Kidney (tissue), 14 donors: ENCODE results near the gene PACSIN3. TPM values are rescaled to one million over a fixed set of nuclear protein-coding genes. Genes with fewer than 3 reads are reported as not detected.
"Not testable (repeated sequence)": the region's sequence is repeated elsewhere in the genome, so short reads cannot be mapped to it uniquely, and the experiment has no call there.

Source experiments
- DNase-seq, 5 donors: peaks; one replicate each; pipeline ENCODE4 v3.0.0-alpha.2; 2013 to 2020
- FAIRE-seq: peaks from 2 replicates; lab custom pipeline; 2012; peaks lifted over from hg19 to GRCh38; lab: Jason Lieb, UNC
- H3K27ac ChIP-seq, 2 donors: one replicate each; pipeline ENCODE4 v1.7.0; 2013; ENCODE audit warnings: low read depth in 2 of 2, low read length in 2 of 2, inconsistent platforms in 1 of 2
- H3K27me3 ChIP-seq: one replicate; pipeline ENCODE4 v1.7.1; 2013; ENCODE audit warnings: low read length, inconsistent platforms; ENCODE audit not compliant: control insufficient read depth, insufficient read depth
- H3K36me3 ChIP-seq, 3 donors: one replicate each; pipeline versions ENCODE4 v1.7.0 to v1.7.1; 2013; ENCODE audit warnings: low read length in 3 of 3, control low read depth in 1 of 3, inconsistent platforms in 1 of 3; ENCODE audit not compliant: insufficient read depth in 3 of 3, control insufficient read depth in 2 of 3
- H3K4me1 ChIP-seq, 3 donors: one replicate each; pipeline versions ENCODE4 v1.7.0 to v1.7.1; 2013; ENCODE audit warnings: low read length in 3 of 3, inconsistent platforms in 1 of 3, low read depth in 1 of 3; ENCODE audit not compliant: control insufficient read depth in 2 of 3, insufficient read depth in 2 of 3
- H3K4me3 ChIP-seq, 3 donors: one replicate each; pipeline versions ENCODE4 v1.7.0 to v1.8.1; 2013; ENCODE audit warnings: low read length in 3 of 3, control low read depth in 1 of 3, inconsistent platforms in 1 of 3
- H3K9ac ChIP-seq, 3 donors: one replicate each; pipeline versions ENCODE4 v1.7.0 to v1.7.1; 2013; ENCODE audit warnings: low read length in 3 of 3, control low read depth in 1 of 3, inconsistent platforms in 1 of 3
- H3K9me3 ChIP-seq, 3 donors: one replicate each; pipeline versions ENCODE4 v1.7.0 to v1.7.1; 2013; ENCODE audit warnings: low read length in 3 of 3, control low read depth in 1 of 3, inconsistent platforms in 1 of 3; ENCODE audit not compliant: control insufficient read depth in 2 of 3, insufficient read depth in 1 of 3
- CTCF ChIP-seq: IDR thresholded peaks from 3 replicates; pipeline ENCODE4 v1.5.1; 2012; ENCODE audit warnings: mild to moderate bottlenecking, moderate library complexity, borderline replicate concordance; ENCODE audit not compliant: insufficient read depth; ENCODE audit errors: extremely low read depth
- intact Hi-C: fragments of 100-400 bp; cut with DNase I; formaldehyde crosslinking; loops from one replicate; pipeline ENCODE4 v1.11.1; 2022
- polyA plus RNA-seq: library from polyadenylated mRNA; stranded (reverse); fragments of 350-450 nt; fragmentation: Illumina TruSeq; extraction: RNeasy Lipid Tissue Mini Kit (QIAGEN cat#74804); gene quantifications from one replicate; pipeline ENCODE4 v1.2.3, GENCODE V29; 2014; ENCODE audit warnings: low read depth, low replicate concordance; ENCODE audit not compliant: insufficient read depth
- total RNA-seq: library from RNA; stranded (reverse); fragmentation: NEBNext Ultra II Directional; extraction: Animal tissue kit (Norgen Biotek cat#: 25700); gene quantifications from one replicate; pipeline ENCODE4 v1.2.1, GENCODE V29; 2021
- donor health status: control.
- donor health status: control.
- donor health status: control.
- donor health status: control.
- donor health status: control.
- donor health status: DM: yes; HTN: yes; CAD: no.
- donor health status: Normal renal cell carcinoma (clear cell type).

The PACSIN3 gene
- total and polyA plus RNA-seq, 2 donors from 2014 or later, result 15.1 to 28.5 TPM

- H3K27ac ChIP-seq, result no peak overlapping the region
- FAIRE-seq (no peak), DNase-seq (no peak)
- intact Hi-C loops, result no loop called here
- no peak for TF ChIP-seq CTCF
- H3K27me3 ChIP-seq, result no peaks in the 10 kb centered on the region
- H3K9ac ChIP-seq, result no peak overlapping the region
- peaks cover 0 to 4% (median under 1%) of the 10 kb centered on the region in 3 donors for H3K4me1 ChIP-seq
- no peak overlapping the region for H3K4me3 ChIP-seq
- no peaks in the 10 kb centered on the region for H3K36me3 ChIP-seq
- no peaks in the 10 kb centered on the region for H3K9me3 ChIP-seq
Measured at GRCh38 chr11:47192111-47192510, 5.9 kb upstream of the PACSIN3 start.

GRCh38 chr11:47191137-47191536, 4.9 kb upstream of the PACSIN3 start:
- H3K9ac ChIP-seq, FAIRE-seq, H3K36me3 ChIP-seq: not testable (repeated sequence)

GRCh38 chr11:47189100-47189834, 3.0 kb upstream of the PACSIN3 start:
- Histone ChIP-seq H3K9me3 (no peaks in the 10 kb centered on the region), H3K9ac (no peak overlapping the region), H3K4me1 (peaks cover 0 to 12% (median 6%) of the 10 kb centered on the region in 3 donors), H3K27ac (peak overlapping the region; percentile 60 to 71), H3K27me3 (no peaks in the 10 kb centered on the region), H3K4me3 (no peak overlapping the region), H3K36me3 (no peaks in the 10 kb centered on the region)
- intact Hi-C loops, result no loop called here
- no peak for TF ChIP-seq CTCF
- DNase-seq (peak in 2 of 5 donors; percentile 26 to 74), FAIRE-seq (no peak)

More at GRCh38 chr11:47191137-47191536, 4.9 kb upstream of the PACSIN3 start:
- intact Hi-C loops, H3K27ac ChIP-seq, H3K4me3 ChIP-seq, H3K9me3 ChIP-seq, DNase-seq, H3K27me3 ChIP-seq, H3K4me1 ChIP-seq: not testable (repeated sequence)

- no peak for TF ChIP-seq CTCF
- DNase-seq (peak in 2 of 5 donors; percentile 54 to 79), FAIRE-seq (no peak)
- peaks cover 0 to 12% (median 6%) of the 10 kb centered on the region in 3 donors for H3K4me1 ChIP-seq
- no peak overlapping the region for H3K9ac ChIP-seq
- no peak overlapping the region for H3K4me3 ChIP-seq
- no peak overlapping the region for H3K27ac ChIP-seq
- no peaks in the 10 kb centered on the region for H3K27me3 ChIP-seq
- H3K9me3 ChIP-seq, result no peaks in the 10 kb centered on the region
- intact Hi-C loops, result no loop called here
- no peaks in the 10 kb centered on the region for H3K36me3 ChIP-seq
Measured at GRCh38 chr11:47188259-47188658, 2.0 kb upstream of the PACSIN3 start.
